ENCODE measurements around the gene ADCY2.

Gene ADCY2

GRCh38 chr5:7795306-7795705 lies 399.4 kb downstream of the ADCY2 start:
- Histone ChIP-seq H3K9me3 (ENCODE audit: insufficient read depth, low read depth, low read length) (no peaks in the 10 kb centered on the region), H3K4me1 (ENCODE audit: insufficient read depth, low read length) (no peaks in the 10 kb centered on the region; the same call in 1 of the 2 replicates), H3K9ac (ENCODE audit: low read depth, low read length) (no peak overlapping the region), H3K27ac (ENCODE audit: low read length) (no peak overlapping the region), H3K27me3 (ENCODE audit: insufficient read depth, low read length) (no peaks in the 10 kb centered on the region), H3K4me3 (ENCODE audit: low read length) (no peak overlapping the region), H3K36me3 (ENCODE audit: insufficient read depth, low read depth, low read length) (peaks cover 6% of the 10 kb centered on the region; the same call in 1 of the 2 replicates)

- Histone ChIP-seq H3K9me3 (ENCODE audit: insufficient read depth, low read depth, low read length) (no peaks in the 10 kb centered on the region), H3K4me1 (ENCODE audit: insufficient read depth, low read length) (no peaks in the 10 kb centered on the region), H3K27me3 (ENCODE audit: insufficient read depth, low read length) (no peaks in the 10 kb centered on the region), H3K9ac (ENCODE audit: low read depth, low read length) (no peak overlapping the region), H3K4me3 (ENCODE audit: low read length) (no peak overlapping the region), H3K36me3 (ENCODE audit: insufficient read depth, low read depth, low read length) (peaks cover 20% of the 10 kb centered on the region; the same call in 1 of the 2 replicates), H3K27ac (ENCODE audit: low read length) (no peak overlapping the region)
Measured at GRCh38 chr5:7801891-7802614, 406.1 kb downstream of the ADCY2 start.

- H3K27me3 ChIP-seq (ENCODE audit: insufficient read depth, low read length), result no peaks in the 10 kb centered on the region
- no peak overlapping the region for H3K4me3 ChIP-seq (ENCODE audit: low read length)
- no peak overlapping the region for H3K9ac ChIP-seq (ENCODE audit: low read depth, low read length)
- no peaks in the 10 kb centered on the region for H3K4me1 ChIP-seq (ENCODE audit: insufficient read depth, low read length)
- H3K27ac ChIP-seq (ENCODE audit: low read length), result no peak overlapping the region
- H3K9me3 ChIP-seq (ENCODE audit: insufficient read depth, low read depth, low read length), result no peaks in the 10 kb centered on the region
- H3K36me3 ChIP-seq (ENCODE audit: insufficient read depth, low read depth, low read length), result peaks cover 26% of the 10 kb centered on the region; the same call in 1 of the 2 replicates
Measured at GRCh38 chr5:7802855-7803254, 406.9 kb downstream of the ADCY2 start.

- Histone ChIP-seq H3K4me3 (ENCODE audit: low read length) (no peak overlapping the region), H3K36me3 (ENCODE audit: insufficient read depth, low read depth, low read length) (peaks cover 26% of the 10 kb centered on the region; the same call in 1 of the 2 replicates), H3K9ac (ENCODE audit: low read depth, low read length) (no peak overlapping the region), H3K27me3 (ENCODE audit: insufficient read depth, low read length) (no peaks in the 10 kb centered on the region), H3K4me1 (ENCODE audit: insufficient read depth, low read length) (no peaks in the 10 kb centered on the region), H3K27ac (ENCODE audit: low read length) (no peak overlapping the region), H3K9me3 (ENCODE audit: insufficient read depth, low read depth, low read length) (no peaks in the 10 kb centered on the region)
Measured at GRCh38 chr5:7803937-7804336, 408.0 kb downstream of the ADCY2 start.

GRCh38 chr5:7805379-7805778 lies 409.4 kb downstream of the ADCY2 start:
- H3K27me3 ChIP-seq (ENCODE audit: insufficient read depth, low read length), result no peaks in the 10 kb centered on the region
- H3K9me3 ChIP-seq (ENCODE audit: insufficient read depth, low read depth, low read length), result no peaks in the 10 kb centered on the region
- no peak overlapping the region for H3K27ac ChIP-seq (ENCODE audit: low read length)
- peaks cover 26% of the 10 kb centered on the region; the same call in 1 of the 2 replicates for H3K36me3 ChIP-seq (ENCODE audit: insufficient read depth, low read depth, low read length)
- H3K9ac ChIP-seq (ENCODE audit: low read depth, low read length), result no peak overlapping the region
- no peaks in the 10 kb centered on the region for H3K4me1 ChIP-seq (ENCODE audit: insufficient read depth, low read length)
- no peak overlapping the region for H3K4me3 ChIP-seq (ENCODE audit: low read length)

- Histone ChIP-seq H3K4me1 (ENCODE audit: insufficient read depth, low read length) (no peaks in the 10 kb centered on the region), H3K36me3 (ENCODE audit: insufficient read depth, low read depth, low read length) (peaks cover 12% of the 10 kb centered on the region; the same call in 1 of the 2 replicates), H3K27ac (ENCODE audit: low read length) (no peak overlapping the region), H3K9me3 (ENCODE audit: insufficient read depth, low read depth, low read length) (no peaks in the 10 kb centered on the region), H3K9ac (ENCODE audit: low read depth, low read length) (no peak overlapping the region), H3K4me3 (ENCODE audit: low read length) (no peak overlapping the region), H3K27me3 (ENCODE audit: insufficient read depth, low read length) (no peaks in the 10 kb centered on the region)
Measured at GRCh38 chr5:7808998-7809397, 413.1 kb downstream of the ADCY2 start.

- Histone ChIP-seq H3K36me3 (ENCODE audit: insufficient read depth, low read depth, low read length) (peaks cover 9% of the 10 kb centered on the region; the same call in 1 of the 2 replicates), H3K4me1 (ENCODE audit: insufficient read depth, low read length) (peaks cover 13% of the 10 kb centered on the region), H3K9me3 (ENCODE audit: insufficient read depth, low read depth, low read length) (no peaks in the 10 kb centered on the region), H3K9ac (ENCODE audit: low read depth, low read length) (no peak overlapping the region), H3K4me3 (ENCODE audit: low read length) (no peak overlapping the region), H3K27ac (ENCODE audit: low read length) (no peak overlapping the region), H3K27me3 (ENCODE audit: insufficient read depth, low read length) (no peaks in the 10 kb centered on the region)
Measured at GRCh38 chr5:7811715-7812114, 415.8 kb downstream of the ADCY2 start.

GRCh38 chr5:7813007-7813406 lies 417.1 kb downstream of the ADCY2 start:
- no peak overlapping the region for H3K4me3 ChIP-seq (ENCODE audit: low read length)
- no peak overlapping the region for H3K9ac ChIP-seq (ENCODE audit: low read depth, low read length)
- H3K36me3 ChIP-seq (ENCODE audit: insufficient read depth, low read depth, low read length), result no peaks in the 10 kb centered on the region
- no peaks in the 10 kb centered on the region for H3K9me3 ChIP-seq (ENCODE audit: insufficient read depth, low read depth, low read length)
- no peak overlapping the region for H3K27ac ChIP-seq (ENCODE audit: low read length)
- H3K27me3 ChIP-seq (ENCODE audit: insufficient read depth, low read length), result no peaks in the 10 kb centered on the region
- H3K4me1 ChIP-seq (ENCODE audit: insufficient read depth, low read length), result peaks cover 16% of the 10 kb centered on the region

GRCh38 chr5:7813576-7813975 lies 417.6 kb downstream of the ADCY2 start:
- Histone ChIP-seq H3K27ac (ENCODE audit: low read length) (no peak overlapping the region), H3K9ac (ENCODE audit: low read depth, low read length) (no peak overlapping the region), H3K27me3 (ENCODE audit: insufficient read depth, low read length) (no peaks in the 10 kb centered on the region), H3K4me1 (ENCODE audit: insufficient read depth, low read length) (peaks cover 16% of the 10 kb centered on the region), H3K9me3 (ENCODE audit: insufficient read depth, low read depth, low read length) (no peaks in the 10 kb centered on the region), H3K36me3 (ENCODE audit: insufficient read depth, low read depth, low read length) (no peaks in the 10 kb centered on the region), H3K4me3 (ENCODE audit: low read length) (no peak overlapping the region)

GRCh38 chr5:7814816-7815215 lies 418.9 kb downstream of the ADCY2 start:
- H3K4me3 ChIP-seq (ENCODE audit: low read length), result no peak overlapping the region
- H3K27ac ChIP-seq (ENCODE audit: low read length), result no peak overlapping the region
- no peaks in the 10 kb centered on the region for H3K9me3 ChIP-seq (ENCODE audit: insufficient read depth, low read depth, low read length)
- no peaks in the 10 kb centered on the region for H3K27me3 ChIP-seq (ENCODE audit: insufficient read depth, low read length)
- peaks cover 16% of the 10 kb centered on the region for H3K4me1 ChIP-seq (ENCODE audit: insufficient read depth, low read length)
- no peak overlapping the region for H3K9ac ChIP-seq (ENCODE audit: low read depth, low read length)
- H3K36me3 ChIP-seq (ENCODE audit: insufficient read depth, low read depth, low read length), result peaks cover 9% of the 10 kb centered on the region; the same call in 1 of the 2 replicates

- Histone ChIP-seq H3K27ac (ENCODE audit: low read length) (no peak overlapping the region), H3K9ac (ENCODE audit: low read depth, low read length) (peak overlapping the region; percentile 61; the same call in 1 of the 2 replicates)
Measured at GRCh38 chr5:7815892-7816534, 420.1 kb downstream of the ADCY2 start.

GRCh38 chr5:7816535-7816901 lies 420.6 kb downstream of the ADCY2 start:
- Histone ChIP-seq H3K9ac (ENCODE audit: low read depth, low read length) (peak overlapping the region; percentile 29; the same call in 1 of the 2 replicates), H3K36me3 (ENCODE audit: insufficient read depth, low read depth, low read length) (peaks cover 13% of the 10 kb centered on the region; the same call in 1 of the 2 replicates), H3K27ac (ENCODE audit: low read length) (no peak overlapping the region), H3K9me3 (ENCODE audit: insufficient read depth, low read depth, low read length) (no peaks in the 10 kb centered on the region), H3K4me1 (ENCODE audit: insufficient read depth, low read length) (peaks cover 16% of the 10 kb centered on the region), H3K4me3 (ENCODE audit: low read length) (peak overlapping the region; percentile 48; the same call in 1 of the 2 replicates), H3K27me3 (ENCODE audit: insufficient read depth, low read length) (no peaks in the 10 kb centered on the region)

More at GRCh38 chr5:7815892-7816534, 420.1 kb downstream of the ADCY2 start:
- H3K4me1 ChIP-seq (ENCODE audit: insufficient read depth, low read length), result peaks cover 16% of the 10 kb centered on the region
- peaks cover 11% of the 10 kb centered on the region; the same call in 1 of the 2 replicates for H3K36me3 ChIP-seq (ENCODE audit: insufficient read depth, low read depth, low read length)
- H3K27me3 ChIP-seq (ENCODE audit: insufficient read depth, low read length), result no peaks in the 10 kb centered on the region
- H3K4me3 ChIP-seq (ENCODE audit: low read length), result peak overlapping the region; percentile 48
- H3K9me3 ChIP-seq (ENCODE audit: insufficient read depth, low read depth, low read length), result no peaks in the 10 kb centered on the region
